Measurements from ENCODE around the gene IL10RB. TPM values are rescaled to one million over a fixed set of nuclear protein-coding genes. Genes with fewer than 3 reads are reported as not detected.

The IL10RB gene
- polyA plus RNA-seq, 2 of the 4 experiments (the other 2 are of a cell fraction) = 17.0 to 31.9 TPM

DNA sequence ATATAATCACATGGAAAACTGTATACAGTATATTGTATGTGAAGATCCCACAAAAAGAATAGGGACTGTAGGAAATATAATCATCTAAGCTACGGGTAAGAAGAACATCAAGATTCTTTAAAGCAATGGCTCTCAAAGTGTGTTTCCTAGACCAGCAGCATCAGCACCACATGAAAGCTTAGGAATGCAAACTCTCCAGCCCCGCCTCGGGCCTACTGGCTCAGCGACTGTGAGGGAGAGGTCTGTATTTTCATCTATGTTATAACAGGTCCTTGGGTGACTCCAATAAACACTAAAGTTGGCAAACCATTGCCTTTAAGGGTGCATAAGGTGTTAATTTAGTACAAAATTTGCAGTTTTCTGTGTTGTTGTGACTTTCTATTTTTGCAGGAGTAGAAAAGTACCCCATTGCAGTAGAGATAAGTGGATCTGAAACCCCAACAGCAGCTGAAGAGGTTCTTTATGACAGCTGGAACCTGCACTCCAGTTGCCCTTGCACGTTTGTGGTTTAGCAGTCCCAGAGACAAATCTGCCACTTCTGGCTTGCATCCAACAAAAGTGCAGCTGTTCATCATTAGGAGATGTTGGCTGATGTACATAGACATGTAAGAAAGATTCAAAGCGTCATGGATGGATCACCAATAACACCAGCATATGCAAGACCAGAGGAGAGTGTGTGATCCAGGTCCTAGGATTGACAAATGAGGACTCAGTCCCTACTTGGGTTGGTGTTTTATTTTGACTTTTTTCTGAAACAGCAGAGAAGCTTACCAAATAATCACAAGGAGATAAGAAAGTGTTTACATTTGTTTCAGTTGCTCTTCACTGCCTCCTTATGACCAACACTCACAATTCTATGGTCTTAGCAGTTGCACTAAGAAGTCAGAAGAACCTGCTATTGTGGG is 42.7 kb downstream of the IL10RB start:
- POLR2A ChIA-PET = no interaction called here
- 31% methylated on average over 6 of the region's 6 CpGs for WGBS (ENCODE audit: missing lambda C conversion rate)
- H3K4me2 ChIP-seq = no peak overlapping the region

DNA sequence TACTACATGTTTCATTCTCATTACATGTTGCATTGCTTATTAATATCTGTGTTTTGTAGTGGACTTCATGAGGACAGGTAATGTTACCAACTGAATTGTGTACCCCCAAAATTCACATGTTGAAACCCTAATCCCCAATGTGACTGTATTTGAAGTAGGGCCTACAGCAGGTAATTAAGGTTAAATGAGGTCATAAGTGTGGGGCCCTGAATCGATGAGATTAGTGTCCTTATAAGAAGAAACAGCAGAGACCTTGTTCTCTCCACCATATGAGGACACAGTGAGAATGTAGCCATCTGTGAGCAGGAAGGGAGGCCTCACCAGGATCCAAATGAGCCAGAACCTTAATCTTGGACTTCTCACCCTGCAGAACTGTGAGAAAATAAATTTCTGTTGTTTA is 43.6 kb downstream of the IL10RB start:
- no peak overlapping the region for H3K4me2 ChIP-seq
- ATAC-seq (no peak), DNase-seq (ENCODE audit: low read depth in 1 of 2, low spot score in 1 of 2) (no peak), FAIRE-seq (no peak)
- ChIA-PET CTCF (no interaction called here), POLR2A (no interaction called here)
- H3K9me3 ChIP-seq = peaks cover 4% of the 10 kb centered on the region; the same call in 1 of the 3 replicates
- H3K4me1 ChIP-seq = no peaks in the 10 kb centered on the region
- TF ChIP-seq FOSL2 (IDR thresholded peaks at IDR 0.05) (no peak), FOSL2 (CRISPR knock-in tag; IDR thresholded peaks at IDR 0.05) (no peak), EHMT2 (IDR thresholded peaks at IDR 0.05; ENCODE audit: low read depth) (no peak), RAD21 (conservative IDR thresholded peaks at IDR 0.05 in 1 of 2, IDR thresholded peaks at IDR 0.05 in 1 of 2) (no peak), FOSB (CRISPR knock-in tag; IDR thresholded peaks at IDR 0.05) (no peak), MAFK (IDR thresholded peaks at IDR 0.05; ENCODE audit: partially characterized antibody) (no peak), JUNB (IDR thresholded peaks at IDR 0.05) (no peak), GATA3 (IDR thresholded peaks at IDR 0.05; ENCODE audit: borderline replicate concordance) (no peak), RCOR1 (IDR thresholded peaks at IDR 0.05; ENCODE audit: low read depth, low read length) (no peak), CHD2 (IDR thresholded peaks at IDR 0.05; ENCODE audit: low read length, partially characterized antibody) (no peak), ZC3H11A (IDR thresholded peaks at IDR 0.05) (no peak), KDM5A (IDR thresholded peaks at IDR 0.05) (no peak), RFX5 (IDR thresholded peaks at IDR 0.05) (no peak), CBX2 (IDR thresholded peaks at IDR 0.05; ENCODE audit: borderline replicate concordance, low read depth) (no peak), SMC3 (IDR thresholded peaks at IDR 0.05) (no peak), EP300 (IDR thresholded peaks at IDR 0.05) (no peak), ZFP36 (IDR thresholded peaks at IDR 0.05; ENCODE audit: borderline replicate concordance, partially characterized antibody) (no peak), CBX8 (IDR thresholded peaks at IDR 0.05) (no peak)
- TF ChIP-seq, protein P1, sequence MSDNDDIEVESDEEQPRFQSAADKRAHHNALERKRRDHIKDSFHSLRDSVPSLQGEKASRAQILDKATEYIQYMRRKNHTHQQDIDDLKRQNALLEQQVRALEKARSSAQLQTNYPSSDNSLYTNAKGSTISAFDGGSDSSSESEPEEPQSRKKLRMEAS (IDR thresholded peaks at IDR 0.05) = no peak
- TF ChIP-seq, protein P2, sequence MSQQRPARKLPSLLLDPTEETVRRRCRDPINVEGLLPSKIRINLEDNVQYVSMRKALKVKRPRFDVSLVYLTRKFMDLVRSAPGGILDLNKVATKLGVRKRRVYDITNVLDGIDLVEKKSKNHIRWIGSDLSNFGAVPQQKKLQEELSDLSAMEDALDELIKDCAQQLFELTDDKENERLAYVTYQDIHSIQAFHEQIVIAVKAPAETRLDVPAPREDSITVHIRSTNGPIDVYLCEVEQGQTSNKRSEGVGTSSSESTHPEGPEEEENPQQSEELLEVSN (IDR thresholded peaks at IDR 0.05; ENCODE audit: borderline replicate concordance, low read depth) = no peak
- no peak overlapping the region for H3K27ac ChIP-seq
- H3K4me3 ChIP-seq = no peak overlapping the region
- WGBS (ENCODE audit: missing lambda C conversion rate) = 0% methylated on average over 1 of the region's 1 CpG

More for the DNA sequence above, 42.7 kb downstream of the IL10RB start:
- DNase-seq (ENCODE audit: low read depth in 1 of 2, low spot score in 1 of 2) = no peak
- TF ChIP-seq RARB (CRISPR knock-in tag; IDR thresholded peaks at IDR 0.05) = no peak
- TF ChIP-seq KDM1A (IDR thresholded peaks at IDR 0.05; ENCODE audit: low read depth) = no peak
- TF ChIP-seq HOXB5 (CRISPR knock-in tag; IDR thresholded peaks at IDR 0.05) = no peak
- TF ChIP-seq, protein P2 (IDR thresholded peaks at IDR 0.05; ENCODE audit: borderline replicate concordance, low read depth) = no peak
- TF ChIP-seq CHD2 (IDR thresholded peaks at IDR 0.05; ENCODE audit: low read length, partially characterized antibody) = no peak
- no peak for TF ChIP-seq POLR2AphosphoS2 (conservative IDR thresholded peaks at IDR 0.05; ENCODE audit: low read length)
- TF ChIP-seq POLR2A (IDR thresholded peaks at IDR 0.05; ENCODE audit: low read length) = no peak
- TF ChIP-seq JUN (IDR thresholded peaks at IDR 0.05) = no peak
- TF ChIP-seq, protein P3, sequence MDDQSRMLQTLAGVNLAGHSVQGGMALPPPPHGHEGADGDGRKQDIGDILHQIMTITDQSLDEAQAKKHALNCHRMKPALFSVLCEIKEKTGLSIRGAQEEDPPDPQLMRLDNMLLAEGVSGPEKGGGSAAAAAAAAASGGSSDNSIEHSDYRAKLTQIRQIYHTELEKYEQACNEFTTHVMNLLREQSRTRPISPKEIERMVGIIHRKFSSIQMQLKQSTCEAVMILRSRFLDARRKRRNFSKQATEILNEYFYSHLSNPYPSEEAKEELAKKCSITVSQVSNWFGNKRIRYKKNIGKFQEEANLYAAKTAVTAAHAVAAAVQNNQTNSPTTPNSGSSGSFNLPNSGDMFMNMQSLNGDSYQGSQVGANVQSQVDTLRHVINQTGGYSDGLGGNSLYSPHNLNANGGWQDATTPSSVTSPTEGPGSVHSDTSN (IDR thresholded peaks at IDR 0.05) = no peak
- TF ChIP-seq PHF8 (IDR thresholded peaks at IDR 0.05; ENCODE audit: borderline replicate concordance, low read depth) = no peak
- no peak for TF ChIP-seq ZSCAN20 (CRISPR knock-in tag; IDR thresholded peaks at IDR 0.05)
- TF ChIP-seq FOSB (CRISPR knock-in tag; IDR thresholded peaks at IDR 0.05) = no peak
- TF ChIP-seq NPAS2 (CRISPR knock-in tag; IDR thresholded peaks at IDR 0.05; ENCODE audit: borderline replicate concordance) = no peak
- no peak for TF ChIP-seq MAFK (IDR thresholded peaks at IDR 0.05; ENCODE audit: partially characterized antibody)
- Histone ChIP-seq H3K4me1 (no peaks in the 10 kb centered on the region), H3K4me3 (no peak overlapping the region), H3K9me3 (peaks cover under 1% of the 10 kb centered on the region; the same call in 1 of the 3 replicates), H3K27ac (no peak overlapping the region)
- no peak for ATAC-seq
- no peak for FAIRE-seq
- CTCF ChIA-PET = interaction anchor here (1.0 kb wide), 1 partner anchor 369 kb away, joined by 3 read pairs; no protein-coding TSS in a partner anchor

Measured in A549 (cell line).